Caco-2 (cell line): ENCODE data around the gene FRYL. TPM values are rescaled to one million over a fixed set of nuclear protein-coding genes. Genes with fewer than 3 reads are reported as not detected.

ENCODE experiments used
- BruUV-seq: library from RNA; stranded (reverse); fragments of 400-500 nt; replicated peaks from 2 replicates; lab custom pipeline; 2021; lab: Mats Ljungman, UMichigan
- CTCF ChIA-PET: fragments of 300-600 bp; sonication (Branson Sonifier 250); formaldehyde crosslinking; loops from one replicate; lab custom pipeline; 2022; ENCODE audit warnings: antibody characterized with exemption; lab: Charles Lee
- POLR2A ChIA-PET: fragments of 300-600 bp; sonication (Branson Sonifier 250); formaldehyde crosslinking; loops from one replicate; lab custom pipeline; 2022; ENCODE audit warnings: antibody characterized with exemption; lab: Charles Lee
- DNase-seq, 2 experiments: peaks; one replicate each; pipeline versions ENCODE4 v3.0.0 to v3.0.0-alpha.2; 2020 to 2022
- H3K27me3 ChIP-seq: replicated peaks from 2 replicates; pipeline ENCODE4 v1.6.0; 2011; ENCODE audit warnings: low read length; ENCODE audit not compliant: control insufficient read depth, insufficient read depth
- H3K36me3 ChIP-seq: 2 replicates; pipeline ENCODE4 v1.5.1; 2011; ENCODE audit warnings: low read length; ENCODE audit not compliant: control insufficient read depth, insufficient read depth
- H3K4me1 ChIP-seq: fragments of 250-450 bp; sonication (Bioruptor Pico); 2 replicates; pipeline ENCODE4 v1.5.1; 2020; ENCODE audit warnings: mild to moderate bottlenecking
- H3K4me3 ChIP-seq: 2 replicates; pipeline ENCODE4 v1.5.1; 2011; ENCODE audit warnings: low read depth, mild to moderate bottlenecking, control low read depth, low read length
- H3K9me3 ChIP-seq: fragments of 250-450 bp; sonication (Bioruptor Pico); 2 replicates; pipeline ENCODE4 v1.5.1; 2020; ENCODE audit warnings: mild to moderate bottlenecking, moderate library complexity
- H3K27ac Mint-ChIP-seq: one replicate; pipeline ENCODE4 v1.8.0; 2022; ENCODE audit warnings: mixed read lengths; ENCODE audit not compliant: unreplicated experiment
- H3K27me3 Mint-ChIP-seq: one replicate; pipeline ENCODE4 v1.8.0; 2022; ENCODE audit warnings: mixed read lengths; ENCODE audit not compliant: insufficient read depth, unreplicated experiment
- H3K36me3 Mint-ChIP-seq: one replicate; pipeline ENCODE4 v1.8.0; 2022; ENCODE audit warnings: mild to moderate bottlenecking, mixed read lengths; ENCODE audit not compliant: insufficient read depth, unreplicated experiment
- H3K4me1 Mint-ChIP-seq: one replicate; pipeline ENCODE4 v1.8.0; 2022; ENCODE audit warnings: low read depth, mixed read lengths; ENCODE audit not compliant: unreplicated experiment
- H3K4me3 Mint-ChIP-seq: one replicate; pipeline ENCODE4 v1.8.0; 2022; ENCODE audit warnings: mild to moderate bottlenecking, moderate library complexity, mixed read lengths; ENCODE audit not compliant: unreplicated experiment
- H3K9me3 Mint-ChIP-seq: one replicate; pipeline ENCODE4 v1.8.0; 2022; ENCODE audit warnings: mixed read lengths; ENCODE audit not compliant: unreplicated experiment
- intact Hi-C: fragments of 100-400 bp; cut with micrococcal nuclease; formaldehyde crosslinking; loops from one replicate; pipeline ENCODE4 v1.10.0; 2022; ENCODE audit not compliant: unreplicated experiment
- total RNA-seq: library from RNA; stranded (reverse); gene quantifications from 2 replicates; pipeline ENCODE4 v1.2.3, GENCODE V29; 2022
- TF ChIP-seq, protein P1 (sequence below), 2 experiments: fragments of 200-600 bp in 1 of 2; IDR thresholded peaks; 1 replicate in 1 of 2; 2 replicates in 1 of 2; pipeline versions ENCODE4 v1.5.1 to v1.8.0; 2011 to 2022; ENCODE audit warnings: antibody characterized with exemption in 1 of 2, control low read depth in 1 of 2, inconsistent platforms in 1 of 2, low read depth in 1 of 2, low read length in 1 of 2, mild to moderate bottlenecking in 1 of 2, moderate library complexity in 1 of 2; ENCODE audit not compliant: insufficient read depth in 1 of 2, severe bottlenecking in 1 of 2, unreplicated experiment in 1 of 2

The FRYL gene
- total RNA-seq, 1 experiment from 2014 or later = 27.4 TPM

DNA sequence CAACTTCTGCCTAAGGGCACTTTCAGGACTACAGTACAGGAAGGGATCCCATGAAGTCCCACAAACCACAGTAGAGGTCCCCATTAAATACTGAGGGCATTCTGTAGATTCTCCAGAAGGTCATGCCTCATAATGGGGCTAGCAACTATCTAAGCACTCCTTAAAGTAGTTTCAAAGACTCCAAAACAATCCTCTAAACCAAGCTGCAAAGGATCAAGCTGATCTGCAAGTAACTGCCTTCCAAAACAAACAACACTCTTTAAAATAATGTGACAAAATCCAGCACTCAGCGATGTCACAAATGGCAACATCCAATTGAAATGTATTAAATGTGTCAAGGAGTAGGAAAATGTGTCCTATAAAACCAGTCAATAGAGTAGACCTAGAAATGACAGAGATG is 118.7 kb downstream of the FRYL start:
- no peak for DNase-seq
- CTCF ChIA-PET = no interaction called here
- Mint-ChIP-seq H3K27me3 (no peaks in the 10 kb centered on the region), H3K4me1 (no peaks in the 10 kb centered on the region), H3K36me3 (no peaks in the 10 kb centered on the region), H3K4me3 (no peak overlapping the region), H3K9me3 (no peaks in the 10 kb centered on the region), H3K27ac (no peak overlapping the region)
- Histone ChIP-seq H3K36me3 (no peaks in the 10 kb centered on the region), H3K27me3 (no peaks in the 10 kb centered on the region), H3K4me1 (no peaks in the 10 kb centered on the region; the same call in 1 of the 2 replicates), H3K4me3 (no peak overlapping the region), H3K9me3 (no peaks in the 10 kb centered on the region)
- POLR2A ChIA-PET = no interaction called here
- no TSS peak for BruUV-seq
- TF ChIP-seq, protein P1, sequence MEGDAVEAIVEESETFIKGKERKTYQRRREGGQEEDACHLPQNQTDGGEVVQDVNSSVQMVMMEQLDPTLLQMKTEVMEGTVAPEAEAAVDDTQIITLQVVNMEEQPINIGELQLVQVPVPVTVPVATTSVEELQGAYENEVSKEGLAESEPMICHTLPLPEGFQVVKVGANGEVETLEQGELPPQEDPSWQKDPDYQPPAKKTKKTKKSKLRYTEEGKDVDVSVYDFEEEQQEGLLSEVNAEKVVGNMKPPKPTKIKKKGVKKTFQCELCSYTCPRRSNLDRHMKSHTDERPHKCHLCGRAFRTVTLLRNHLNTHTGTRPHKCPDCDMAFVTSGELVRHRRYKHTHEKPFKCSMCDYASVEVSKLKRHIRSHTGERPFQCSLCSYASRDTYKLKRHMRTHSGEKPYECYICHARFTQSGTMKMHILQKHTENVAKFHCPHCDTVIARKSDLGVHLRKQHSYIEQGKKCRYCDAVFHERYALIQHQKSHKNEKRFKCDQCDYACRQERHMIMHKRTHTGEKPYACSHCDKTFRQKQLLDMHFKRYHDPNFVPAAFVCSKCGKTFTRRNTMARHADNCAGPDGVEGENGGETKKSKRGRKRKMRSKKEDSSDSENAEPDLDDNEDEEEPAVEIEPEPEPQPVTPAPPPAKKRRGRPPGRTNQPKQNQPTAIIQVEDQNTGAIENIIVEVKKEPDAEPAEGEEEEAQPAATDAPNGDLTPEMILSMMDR (IDR thresholded peaks at IDR 0.05; ENCODE audit: insufficient read depth in 1 of 2, low read depth in 1 of 2, low read length in 1 of 2, severe bottlenecking in 1 of 2, unreplicated experiment in 1 of 2) = no peak
- intact Hi-C loops = no loop called here

DNA sequence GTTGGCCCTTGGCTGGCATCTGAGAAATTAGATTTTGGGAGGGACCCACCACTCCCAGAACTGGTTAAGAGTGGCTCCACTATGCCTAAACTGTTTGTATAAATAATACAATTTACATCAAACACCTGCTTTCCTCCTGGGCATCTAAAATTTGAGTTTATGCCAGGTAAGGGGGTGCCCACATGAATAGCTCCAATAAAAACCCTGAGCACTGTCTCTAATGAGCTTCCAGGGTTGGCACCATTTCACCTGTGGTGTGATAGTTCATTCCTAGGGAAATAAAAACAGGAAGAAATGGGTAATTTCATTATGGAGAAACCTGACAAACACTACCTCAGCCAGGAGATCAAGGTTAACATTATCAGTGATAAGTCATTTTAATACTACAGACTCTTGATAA is 119.7 kb downstream of the FRYL start:
- Mint-ChIP-seq H3K4me3 (no peak overlapping the region), H3K27ac (no peak overlapping the region), H3K4me1 (no peaks in the 10 kb centered on the region), H3K9me3 (no peaks in the 10 kb centered on the region), H3K36me3 (no peaks in the 10 kb centered on the region), H3K27me3 (no peaks in the 10 kb centered on the region)
- H3K4me3 ChIP-seq = no peak overlapping the region
- ChIA-PET POLR2A (no interaction called here), CTCF (no interaction called here)
- no peaks in the 10 kb centered on the region for H3K27me3 ChIP-seq
- no peaks in the 10 kb centered on the region for H3K4me1 ChIP-seq
- DNase-seq = no peak
- H3K36me3 ChIP-seq = no peaks in the 10 kb centered on the region
- intact Hi-C loops = no loop called here
- no peaks in the 10 kb centered on the region for H3K9me3 ChIP-seq
- TF ChIP-seq, protein P1 (IDR thresholded peaks at IDR 0.05; ENCODE audit: insufficient read depth in 1 of 2, low read depth in 1 of 2, low read length in 1 of 2, severe bottlenecking in 1 of 2, unreplicated experiment in 1 of 2) = no peak
- no TSS peak for BruUV-seq

DNA sequence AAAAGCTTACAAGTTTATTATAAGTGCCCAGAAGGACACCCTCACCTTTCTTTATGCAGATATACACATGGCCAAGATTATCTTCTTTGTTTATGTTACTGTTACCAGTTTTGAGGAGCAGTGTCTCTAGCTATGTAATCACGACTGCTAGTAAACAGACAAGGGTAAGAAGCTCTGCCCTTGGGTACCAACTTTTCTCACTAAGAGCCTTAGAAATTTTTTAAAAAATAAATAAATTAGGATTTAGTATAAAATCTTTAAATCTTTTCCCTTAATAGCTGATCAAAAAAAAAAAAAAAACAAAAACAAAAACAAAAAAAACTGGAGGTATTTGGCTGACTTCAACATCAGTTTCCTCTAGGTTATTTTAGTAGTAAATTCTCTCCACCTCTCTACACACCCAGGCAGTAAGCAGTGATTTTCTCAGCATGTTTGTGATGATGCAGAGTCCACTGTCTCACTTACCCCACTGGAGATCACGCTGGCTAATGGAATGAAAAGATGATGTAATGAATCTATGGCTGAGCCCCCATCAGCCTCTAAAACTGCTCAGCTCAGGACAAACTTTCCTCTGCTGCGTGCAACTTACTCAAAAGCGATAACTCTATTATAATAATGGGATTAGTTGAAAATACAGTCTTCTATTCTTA is 125.9 kb downstream of the FRYL start:
- DNase-seq = no peak
- ChIA-PET CTCF (no interaction called here), POLR2A (no interaction called here)
- intact Hi-C loops = no loop called here
- Histone ChIP-seq H3K36me3 (no peaks in the 10 kb centered on the region), H3K4me1 (no peaks in the 10 kb centered on the region), H3K9me3 (no peaks in the 10 kb centered on the region), H3K27me3 (no peaks in the 10 kb centered on the region), H3K4me3 (no peak overlapping the region)
- Mint-ChIP-seq H3K9me3 (no peaks in the 10 kb centered on the region), H3K36me3 (peaks cover 7% of the 10 kb centered on the region), H3K27me3 (no peaks in the 10 kb centered on the region), H3K4me3 (no peak overlapping the region), H3K27ac (no peak overlapping the region), H3K4me1 (no peaks in the 10 kb centered on the region)
- no TSS peak for BruUV-seq
- TF ChIP-seq, protein P1 (IDR thresholded peaks at IDR 0.05; ENCODE audit: insufficient read depth in 1 of 2, low read depth in 1 of 2, low read length in 1 of 2, severe bottlenecking in 1 of 2, unreplicated experiment in 1 of 2) = no peak
